ENCODE measurements around the gene LAT. TPM values are rescaled to one million over a fixed set of nuclear protein-coding genes. Genes with fewer than 3 reads are reported as not detected.
A peak's percentile ranks its signal among the peaks of the same experiment; 100 is the strongest.
"Not testable (repeated sequence)": the region's sequence is repeated elsewhere in the genome, so short reads cannot be mapped to it uniquely, and the experiment has no call there.

The LAT gene
- total RNA-seq, 1 experiment from 2014 or later, result 4.3 TPM

- no peak overlapping the region for H2AK5ac ChIP-seq (ENCODE audit: insufficient read length, low read length)
- TF ChIP-seq CTCF (conservative IDR thresholded peaks at IDR 0.05), result no peak
- H3K23me2 ChIP-seq (ENCODE audit: insufficient read length, low read depth, low read length, poor library complexity, severe bottlenecking), result no peaks in the 10 kb centered on the region
- no peak overlapping the region for H2BK120ac ChIP-seq (ENCODE audit: low read depth, low read length, poor library complexity, severe bottlenecking)
- no CpG with 5 or more reads among the region's 2 CpGs for WGBS (ENCODE audit: extremely low coverage, insufficient read length, low lambda C conversion rate)
- H2BK12ac ChIP-seq (ENCODE audit: insufficient read length, low read depth, low read length), result no peak overlapping the region
- no peak overlapping the region for H4K8ac ChIP-seq (replicated peaks; ENCODE audit: insufficient read length, low read depth, low read length)
- no peak overlapping the region for H3K14ac ChIP-seq (ENCODE audit: insufficient read depth, low read length)
- H3K79me1 ChIP-seq (ENCODE audit: insufficient read depth, low read depth, low read length, poor library complexity, severe bottlenecking), result no peaks in the 10 kb centered on the region
- H3K4me1 Mint-ChIP-seq, result no peaks in the 10 kb centered on the region
- H2BK20ac ChIP-seq (ENCODE audit: low read depth, low read length, poor library complexity, severe bottlenecking), result no peak overlapping the region
- H3K27ac Mint-ChIP-seq, result no peak overlapping the region
- no peak for DNase-seq
- no peak overlapping the region for H3K56ac ChIP-seq (ENCODE audit: insufficient read length, low read depth, low read length)
- H3K36me3 Mint-ChIP-seq (ENCODE audit: insufficient read depth in 1 of 3, low read depth in 3 of 3), result no peaks in the 10 kb centered on the region
- H2BK15ac ChIP-seq (ENCODE audit: low read depth, low read length), result no peak overlapping the region
- no peak overlapping the region for H4K91ac ChIP-seq (ENCODE audit: insufficient read length, low read depth, low read length)
- H3K9me3 ChIP-seq (ENCODE audit: control insufficient read depth, low read depth, low read length), result no peaks in the 10 kb centered on the region
- peaks cover 12% of the 10 kb centered on the region for H3K27me3 Mint-ChIP-seq (ENCODE audit: low read depth)
- no peak overlapping the region for H4K5ac ChIP-seq (ENCODE audit: insufficient read length, low read depth, low read length)
- no peak overlapping the region for H3K9ac ChIP-seq (ENCODE audit: extremely low read depth, insufficient read length, low read length)
- no peak overlapping the region for H2AFZ ChIP-seq (ENCODE audit: low read length)
- H3K4me1 ChIP-seq (ENCODE audit: insufficient read depth, low read length), result no peaks in the 10 kb centered on the region
- no peak overlapping the region for H3K4me2 ChIP-seq (ENCODE audit: insufficient read depth, insufficient read length, low read length)
- no peaks in the 10 kb centered on the region for H3K27me3 ChIP-seq (ENCODE audit: insufficient read depth, low read length)
- H3K23ac ChIP-seq (ENCODE audit: insufficient read length, low read depth, low read length), result no peak overlapping the region
- H3T11ph ChIP-seq (ENCODE audit: low read length), result no peak overlapping the region
- H3K4me3 Mint-ChIP-seq, result no peak overlapping the region
- no peak overlapping the region for H3K27ac ChIP-seq (ENCODE audit: insufficient read length, low read depth, low read length)
- no peak overlapping the region for H3K18ac ChIP-seq (ENCODE audit: insufficient read length, low read depth, low read length)
- H4K20me1 ChIP-seq (ENCODE audit: control insufficient read depth, insufficient read depth, insufficient read length), result no peaks in the 10 kb centered on the region
- peaks cover 0 to 7% of the 10 kb centered on the region in 2 experiments; a peak in 2 of 5 replicates for H3K9me3 Mint-ChIP-seq
- H3K79me2 ChIP-seq (ENCODE audit: insufficient read depth, low read length), result no peaks in the 10 kb centered on the region
- no peak overlapping the region for H3K4ac ChIP-seq (ENCODE audit: low read depth, low read length)
- H2BK5ac ChIP-seq (ENCODE audit: insufficient read length, low read length), result no peak overlapping the region
Measured at GRCh38 chr16:29000019-29000418, 15.2 kb downstream of the LAT start.

- not testable (repeated sequence) for H3K4me2 ChIP-seq (ENCODE audit: insufficient read depth, insufficient read length, low read length); H3K56ac ChIP-seq (ENCODE audit: insufficient read length, low read depth, low read length); H3T11ph ChIP-seq (ENCODE audit: low read length); H4K20me1 ChIP-seq (ENCODE audit: control insufficient read depth, insufficient read depth, insufficient read length); H2AFZ ChIP-seq (ENCODE audit: low read length); H2AK5ac ChIP-seq (ENCODE audit: insufficient read length, low read length); H2BK120ac ChIP-seq (ENCODE audit: low read depth, low read length, poor library complexity, severe bottlenecking); H4K5ac ChIP-seq (ENCODE audit: insufficient read length, low read depth, low read length); H3K79me2 ChIP-seq (ENCODE audit: insufficient read depth, low read length); H2BK15ac ChIP-seq (ENCODE audit: low read depth, low read length); H2BK5ac ChIP-seq (ENCODE audit: insufficient read length, low read length); H3K9ac ChIP-seq (ENCODE audit: extremely low read depth, insufficient read length, low read length); H2BK12ac ChIP-seq (ENCODE audit: insufficient read length, low read depth, low read length); H3K9me3 Mint-ChIP-seq; H3K4ac ChIP-seq (ENCODE audit: low read depth, low read length); H3K9me3 ChIP-seq (ENCODE audit: control insufficient read depth, low read depth, low read length); H3K4me3 Mint-ChIP-seq; H3K4me1 ChIP-seq (ENCODE audit: insufficient read depth, low read length); H3K79me1 ChIP-seq (ENCODE audit: insufficient read depth, low read depth, low read length, poor library complexity, severe bottlenecking); H4K91ac ChIP-seq (ENCODE audit: insufficient read length, low read depth, low read length); H3K27me3 ChIP-seq (ENCODE audit: insufficient read depth, low read length); H3K23me2 ChIP-seq (ENCODE audit: insufficient read length, low read depth, low read length, poor library complexity, severe bottlenecking); DNase-seq; H3K27ac ChIP-seq (ENCODE audit: insufficient read length, low read depth, low read length); H3K23ac ChIP-seq (ENCODE audit: insufficient read length, low read depth, low read length); H2BK20ac ChIP-seq (ENCODE audit: low read depth, low read length, poor library complexity, severe bottlenecking); H3K36me3 Mint-ChIP-seq (ENCODE audit: insufficient read depth in 1 of 3, low read depth in 3 of 3); H3K4me1 Mint-ChIP-seq; H4K8ac ChIP-seq (replicated peaks; ENCODE audit: insufficient read length, low read depth, low read length); H3K18ac ChIP-seq (ENCODE audit: insufficient read length, low read depth, low read length); H3K14ac ChIP-seq (ENCODE audit: insufficient read depth, low read length)
- peak overlapping the region in 1 of 3 experiments; percentile 60; a peak in 1 of 7 replicates for H3K27ac Mint-ChIP-seq
- WGBS (ENCODE audit: extremely low coverage, insufficient read length, low lambda C conversion rate), result no CpG with 5 or more reads among the region's 9 CpGs
- H3K27me3 Mint-ChIP-seq (ENCODE audit: low read depth), result peaks cover 12% of the 10 kb centered on the region
Measured at GRCh38 chr16:29004496-29005139, 19.8 kb downstream of the LAT start.
